Spleen (tissue), 7 donors: Measurements from ENCODE around the gene MOB1B.

ENCODE experiments used
- CTCF ChIP-seq, 11 experiments: fragments of 200-600 bp in 7 of 11; fragments of 450-650 bp in 4 of 11; sonication (generic) in 4 of 11; IDR thresholded peaks in 8 of 11; conservative IDR thresholded peaks in 3 of 11; 1 replicate in 7 of 11; 2 replicates in 4 of 11; pipeline versions ENCODE4 v1.4.0 to v1.8.0; 2016 to 2021; ENCODE audit warnings: antibody characterized with exemption in 11 of 11, inconsistent platforms in 4 of 11, mild to moderate bottlenecking in 1 of 11
- POLR2A ChIP-seq, 3 donors: fragments of 450-650 bp; IDR thresholded peaks; one replicate each; pipeline ENCODE4 v1.5.1; 2017; ENCODE audit warnings: antibody characterized with exemption in 3 of 3, mild to moderate bottlenecking in 1 of 3
- POLR2AphosphoS5 ChIP-seq, 3 donors: sonication (generic); formaldehyde crosslinking; IDR thresholded peaks; one replicate each; pipeline ENCODE4 v1.5.1; 2017; ENCODE audit warnings: antibody characterized with exemption in 3 of 3
- donor health status: DM: no; HTN: no; CAD: no; lungs with moderate emphysema.
- donor health status: DM: no; HTN: no; CAD: no.
- donor health status: DM: no; HTN: no; CAD: no.

- TF ChIP-seq POLR2A (IDR thresholded peaks at IDR 0.05) = no peak
- TF ChIP-seq POLR2AphosphoS5 (IDR thresholded peaks at IDR 0.05) = no peak
- TF ChIP-seq CTCF (IDR thresholded peaks at IDR 0.05 in 8 of 11, conservative IDR thresholded peaks at IDR 0.05 in 3 of 11) = no peak
These were observed 1.1 kb downstream of the MOB1B start for GRCh38 chr4:70903291-70903603.
